Parathyroid adenoma (tissue), 2 donors: ENCODE measurements around the gene ELOVL3.
"Not testable (repeated sequence)": the region's sequence is repeated elsewhere in the genome, so short reads cannot be mapped to it uniquely, and the experiment has no call there.

Experiments used
- H2AFZ ChIP-seq: fragments of 300-600 bp; sonication (generic); one replicate; pipeline ENCODE4 v1.7.0; 2017; ENCODE audit warnings: antibody characterized with exemption, mild to moderate bottlenecking
- H3K27ac ChIP-seq: fragments of 300-600 bp; sonication (generic); one replicate; pipeline ENCODE4 v1.7.0; 2017
- H3K27me3 ChIP-seq: fragments of 300-600 bp; sonication (generic); one replicate; pipeline ENCODE4 v1.7.0; 2017; ENCODE audit warnings: low read length; ENCODE audit not compliant: control insufficient read depth, insufficient read depth
- H3K36me3 ChIP-seq: fragments of 300-600 bp; sonication (generic); one replicate; pipeline ENCODE4 v1.7.0; 2017; ENCODE audit warnings: low read length; ENCODE audit not compliant: control insufficient read depth, insufficient read depth
- H3K4me1 ChIP-seq: fragments of 300-600 bp; sonication (generic); one replicate; pipeline ENCODE4 v1.7.0; 2017; ENCODE audit warnings: control low read depth
- H3K4me2 ChIP-seq: fragments of 300-600 bp; sonication (generic); one replicate; pipeline ENCODE4 v1.7.0; 2017; ENCODE audit warnings: low read length
- H3K4me3 ChIP-seq: fragments of 300-600 bp; sonication (generic); one replicate; pipeline ENCODE4 v1.7.0; 2017; ENCODE audit warnings: low read depth, low read length
- H3K79me2 ChIP-seq: fragments of 300-600 bp; sonication (generic); one replicate; pipeline ENCODE4 v1.7.0; 2017; ENCODE audit warnings: control low read depth
- H3K9ac ChIP-seq: fragments of 300-600 bp; sonication (generic); one replicate; pipeline ENCODE4 v1.7.0; 2017; ENCODE audit warnings: mild to moderate bottlenecking
- H3K9me3 ChIP-seq: fragments of 300-600 bp; sonication (generic); one replicate; pipeline ENCODE4 v1.7.0; 2017; ENCODE audit warnings: low read length; ENCODE audit not compliant: control insufficient read depth
- CTCF ChIP-seq: fragments of 300-600 bp; sonication (generic); IDR thresholded peaks from one replicate; pipeline ENCODE4 v1.7.0; 2017; ENCODE audit warnings: antibody characterized with exemption, mild to moderate bottlenecking
- donor health status: primary hyperparathyroidism.

The ELOVL3 gene

GRCh38 chr10:102245932-102246251 is 19.8 kb downstream of the ELOVL3 start:
- TF ChIP-seq CTCF: no peak
- H3K4me2 ChIP-seq: peak overlapping the region; percentile 70
- peaks cover 29% of the 10 kb centered on the region for H3K4me1 ChIP-seq
- no peaks in the 10 kb centered on the region for H3K27me3 ChIP-seq
- H3K36me3 ChIP-seq: no peaks in the 10 kb centered on the region
- peak overlapping the region; percentile 11 for H3K9ac ChIP-seq
- H3K27ac ChIP-seq: peak overlapping the region; percentile 77
- H2AFZ ChIP-seq: peak overlapping the region; percentile 75
- peaks cover 48% of the 10 kb centered on the region for H3K79me2 ChIP-seq
- peak overlapping the region; percentile 83 for H3K4me3 ChIP-seq
- H3K9me3 ChIP-seq: no peaks in the 10 kb centered on the region

GRCh38 chr10:102246261-102246660 is 20.2 kb downstream of the ELOVL3 start:
- H2AFZ ChIP-seq: peak overlapping the region; percentile 75
- peak overlapping the region; percentile 77 for H3K27ac ChIP-seq
- peak overlapping the region; percentile 83 for H3K4me3 ChIP-seq
- peaks cover 52% of the 10 kb centered on the region for H3K79me2 ChIP-seq
- no peak for TF ChIP-seq CTCF
- H3K36me3 ChIP-seq: no peaks in the 10 kb centered on the region
- H3K4me1 ChIP-seq: peaks cover 29% of the 10 kb centered on the region
- H3K27me3 ChIP-seq: no peaks in the 10 kb centered on the region
- peak overlapping the region; percentile 11 for H3K9ac ChIP-seq
- peak overlapping the region; percentile 70 for H3K4me2 ChIP-seq
- H3K9me3 ChIP-seq: no peaks in the 10 kb centered on the region

GRCh38 chr10:102247734-102248133 is 21.6 kb downstream of the ELOVL3 start:
- Histone ChIP-seq H3K27ac (no peak overlapping the region), H3K27me3 (no peaks in the 10 kb centered on the region), H2AFZ (no peak overlapping the region), H3K9ac (no peak overlapping the region), H3K4me2 (peak overlapping the region; percentile 13), H3K79me2 (peaks cover 62% of the 10 kb centered on the region), H3K9me3 (no peaks in the 10 kb centered on the region), H3K4me1 (peaks cover 24% of the 10 kb centered on the region), H3K36me3 (no peaks in the 10 kb centered on the region), H3K4me3 (no peak overlapping the region)
- TF ChIP-seq CTCF: no peak

- not testable (repeated sequence) for H3K27me3 ChIP-seq, H3K4me1 ChIP-seq, H3K27ac ChIP-seq
These were observed 26.4 kb downstream of the ELOVL3 start for GRCh38 chr10:102252508-102252907.

GRCh38 chr10:102254426-102254825 is 28.3 kb downstream of the ELOVL3 start:
- Histone ChIP-seq H3K27ac (no peak overlapping the region), H3K79me2 (peaks cover 78% of the 10 kb centered on the region), H3K9ac (no peak overlapping the region), H3K36me3 (no peaks in the 10 kb centered on the region), H3K9me3 (no peaks in the 10 kb centered on the region), H3K27me3 (no peaks in the 10 kb centered on the region), H3K4me3 (no peak overlapping the region), H2AFZ (no peak overlapping the region), H3K4me1 (peaks cover 3% of the 10 kb centered on the region), H3K4me2 (no peak overlapping the region)
- TF ChIP-seq CTCF: no peak

More at GRCh38 chr10:102252508-102252907, 26.4 kb downstream of the ELOVL3 start:
- not testable (repeated sequence) for H3K4me3 ChIP-seq, H3K4me2 ChIP-seq, H2AFZ ChIP-seq, H3K9me3 ChIP-seq, H3K9ac ChIP-seq, H3K36me3 ChIP-seq
- peaks cover 81% of the 10 kb centered on the region for H3K79me2 ChIP-seq
